Anterior cingulate cortex (tissue), 58 donors: ENCODE measurements around the gene SLC22A12.

ENCODE experiments used
- DNase-seq, 58 donors: peaks; one replicate each; lab custom pipeline; 2025; lab: John Stamatoyannopoulos, UW

The SLC22A12 gene

DNA sequence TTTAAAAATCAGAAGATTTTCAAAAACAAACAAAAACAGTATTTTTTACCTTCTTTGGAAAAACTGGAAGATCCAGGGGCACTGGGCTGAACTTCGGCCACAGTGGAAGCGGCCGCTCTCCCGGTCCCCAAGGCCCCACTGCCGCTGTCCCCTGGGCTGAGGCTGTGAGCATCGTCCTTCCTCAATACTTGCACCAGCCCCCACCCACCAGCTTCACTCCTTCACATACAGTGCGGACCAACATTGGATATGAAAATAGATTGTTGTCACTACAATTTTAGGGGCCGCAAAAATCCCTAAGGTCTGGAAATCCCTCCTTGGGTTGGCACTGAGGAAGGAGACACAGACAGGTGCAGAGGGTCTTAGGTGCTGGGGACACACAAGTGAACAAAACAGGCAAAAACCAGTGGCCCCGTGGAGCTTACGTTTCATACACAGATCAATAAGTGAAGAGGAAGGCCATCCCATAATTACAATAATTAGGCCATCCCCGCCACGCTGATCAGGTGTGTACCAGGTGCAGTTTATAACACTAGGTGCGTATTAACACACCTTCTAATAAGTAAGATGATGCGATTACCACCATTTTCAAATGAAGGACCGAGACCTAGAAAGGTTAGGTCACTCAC is 28.2 kb upstream of the SLC22A12 start:
- no peak for DNase-seq

DNA sequence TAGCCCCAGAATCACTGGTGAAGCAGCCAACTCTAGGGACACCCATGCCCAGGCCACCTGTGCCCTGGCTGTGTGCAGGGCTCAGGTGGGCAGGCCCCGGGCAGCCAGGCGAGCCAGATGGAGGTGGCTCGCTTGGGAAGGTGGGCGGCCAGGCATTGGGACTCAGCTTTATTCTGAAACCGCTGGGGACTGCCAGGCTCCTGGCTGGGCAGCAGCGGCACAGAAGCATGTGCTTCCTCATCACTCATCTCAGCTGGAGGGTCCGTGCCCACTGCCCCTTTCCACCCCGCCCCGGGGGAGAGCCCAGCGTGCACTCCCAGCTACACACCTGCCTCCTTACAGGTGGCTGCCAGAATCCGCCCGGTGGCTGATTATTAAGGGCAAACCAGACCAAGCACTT is 27.1 kb upstream of the SLC22A12 start:
- no peak for DNase-seq

DNA sequence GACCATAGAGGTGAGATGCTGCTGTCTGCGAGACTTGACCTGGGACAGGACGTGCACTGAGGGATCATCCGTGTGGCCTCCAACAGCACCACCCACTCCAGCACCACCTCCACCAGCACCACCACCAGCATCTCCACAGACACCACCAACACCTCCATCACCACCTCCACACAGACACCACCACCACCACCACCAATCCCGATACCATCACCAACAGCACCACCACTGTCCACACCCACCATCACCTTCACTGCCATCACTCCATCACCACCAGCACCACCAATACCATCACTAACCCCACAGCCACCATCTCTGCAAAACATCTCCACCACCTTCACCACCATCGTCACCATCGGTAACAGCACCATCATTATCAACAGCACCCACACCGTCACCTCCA is 26.6 kb upstream of the SLC22A12 start:
- no peak for DNase-seq

DNA sequence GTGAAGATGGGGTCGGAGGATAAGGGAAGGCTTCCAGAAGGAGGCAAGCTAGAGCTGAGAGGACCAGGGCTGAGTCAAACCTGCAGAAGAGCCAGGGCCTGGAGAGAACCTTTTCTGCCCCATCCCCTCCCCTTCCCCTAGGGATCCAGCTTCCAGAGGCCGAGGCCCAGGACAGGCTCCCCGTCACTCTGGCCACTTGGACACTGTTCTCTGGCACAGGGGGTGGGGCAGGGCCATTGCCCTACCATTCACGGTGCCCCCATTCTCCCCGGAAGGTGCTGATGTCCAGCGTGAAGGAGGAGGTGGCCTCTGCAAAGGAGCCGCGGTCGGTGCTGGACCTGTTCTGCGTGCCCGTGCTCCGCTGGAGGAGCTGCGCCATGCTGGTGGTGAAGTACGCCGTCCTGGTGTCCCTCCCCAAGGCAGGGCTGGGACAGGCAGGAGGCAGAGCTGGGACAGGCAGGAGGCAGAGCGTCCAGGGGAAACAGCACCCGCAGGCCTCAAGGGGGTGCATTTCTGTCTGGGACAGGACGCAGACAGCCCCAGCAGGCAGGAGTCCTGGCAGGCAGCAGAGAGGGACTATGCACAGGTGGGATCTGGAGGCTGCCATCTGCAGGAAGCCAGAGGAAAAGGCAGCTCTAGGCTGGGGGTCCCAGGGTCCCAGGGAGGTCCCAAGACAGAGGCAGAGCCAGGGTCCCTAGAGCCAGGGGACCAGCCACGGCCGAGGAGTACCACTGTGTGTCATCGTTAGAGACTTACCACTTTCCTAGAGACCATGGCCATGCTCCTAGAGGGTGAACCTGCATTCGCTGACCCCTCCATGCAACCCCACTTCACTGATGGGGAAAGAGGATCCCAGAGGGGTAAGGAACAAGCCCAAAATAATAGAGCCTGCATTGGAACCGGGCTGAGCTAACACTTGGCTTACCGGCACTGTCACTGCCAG is 25.8 kb upstream of the SLC22A12 start:
- no peak for DNase-seq

DNA sequence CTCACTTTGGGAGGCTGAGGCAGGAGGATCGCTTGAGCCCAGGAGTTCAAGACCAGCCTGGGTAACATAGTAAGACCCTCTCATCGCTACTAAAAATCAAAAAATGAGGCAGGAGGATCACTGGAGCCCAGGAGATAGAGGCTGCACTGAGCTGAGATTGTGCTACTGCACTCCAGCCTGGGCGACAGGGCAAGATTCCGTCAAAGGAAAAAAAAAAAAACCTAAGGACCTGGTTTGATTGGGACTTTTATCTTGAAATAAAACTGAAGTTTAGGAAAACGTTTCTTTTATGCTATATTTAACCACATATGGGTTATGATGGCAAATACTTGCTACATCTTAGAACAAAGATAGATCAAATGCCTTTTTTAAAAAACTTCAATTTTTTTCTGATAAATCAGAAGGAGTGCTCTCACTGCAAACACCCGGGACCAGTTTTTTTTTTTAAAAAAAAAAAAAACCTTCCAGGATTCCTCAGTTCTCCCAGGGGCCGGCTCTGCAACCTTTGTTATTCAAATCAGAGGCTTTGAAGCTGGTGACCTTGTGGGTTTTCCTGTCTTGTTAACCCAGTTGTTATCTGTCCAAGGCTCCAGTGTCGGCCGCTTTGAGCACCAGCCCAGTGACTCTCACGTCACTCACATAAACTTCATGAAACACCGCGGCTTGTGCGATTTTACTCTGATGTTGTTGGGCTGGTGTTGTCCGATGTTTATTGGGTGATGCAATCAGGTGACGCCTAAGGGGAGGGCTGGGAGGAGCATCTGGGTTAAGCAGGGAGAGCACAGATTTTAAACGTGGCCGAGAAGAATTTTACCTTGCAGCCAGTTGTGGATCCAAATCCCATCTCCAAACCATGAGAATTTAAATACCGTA is 24.7 kb upstream of the SLC22A12 start:
- peak in 7 of 58 donors; percentile 14 to 38 (median 17) for DNase-seq

DNA sequence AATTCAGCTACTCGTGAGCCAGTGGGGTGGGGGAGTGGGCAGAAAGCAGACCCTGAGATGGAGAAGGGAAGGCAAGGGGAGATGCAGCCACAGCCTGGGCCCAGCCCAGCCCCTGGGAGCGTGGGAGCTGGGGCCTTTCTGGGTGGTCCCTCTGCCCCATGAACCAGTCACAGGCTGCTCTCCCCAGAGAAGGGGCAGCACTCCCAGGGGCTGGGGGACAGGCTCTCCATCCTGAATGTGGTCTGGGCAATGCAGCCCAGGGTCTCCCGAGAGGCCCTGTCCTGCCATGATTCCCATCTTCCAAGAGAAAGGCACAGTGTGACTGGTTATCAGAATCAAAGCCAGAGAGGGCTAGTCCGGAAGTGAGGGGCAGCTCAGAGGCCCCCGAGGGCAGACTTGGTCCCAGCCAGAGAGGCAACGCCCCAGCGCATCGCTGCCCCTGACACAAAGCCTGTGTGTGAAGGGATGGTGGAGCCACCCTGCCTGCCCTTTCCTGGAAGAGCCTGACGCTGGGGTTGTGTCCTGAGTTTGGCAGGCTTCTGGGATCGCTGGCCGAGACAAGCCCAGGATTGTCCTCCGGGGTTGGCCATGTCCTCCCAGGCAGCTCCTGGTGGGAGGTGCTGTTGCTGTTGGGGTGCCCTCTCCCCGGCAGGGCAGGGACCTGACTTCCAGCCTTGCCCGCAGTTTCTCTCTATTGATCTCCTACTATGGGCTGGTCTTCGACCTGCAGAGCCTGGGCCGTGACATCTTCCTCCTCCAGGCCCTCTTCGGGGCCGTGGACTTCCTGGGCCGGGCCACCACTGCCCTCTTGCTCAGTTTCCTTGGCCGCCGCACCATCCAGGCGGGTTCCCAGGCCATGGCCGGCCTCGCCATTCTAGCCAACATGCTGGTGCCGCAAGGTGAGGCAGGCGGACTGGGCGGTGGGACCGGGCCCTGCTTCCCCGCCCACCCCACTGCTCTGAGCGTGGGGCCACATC is 23.8 kb upstream of the SLC22A12 start:
- peak in 2 of 58 donors; percentile 18 to 34 for DNase-seq

DNA sequence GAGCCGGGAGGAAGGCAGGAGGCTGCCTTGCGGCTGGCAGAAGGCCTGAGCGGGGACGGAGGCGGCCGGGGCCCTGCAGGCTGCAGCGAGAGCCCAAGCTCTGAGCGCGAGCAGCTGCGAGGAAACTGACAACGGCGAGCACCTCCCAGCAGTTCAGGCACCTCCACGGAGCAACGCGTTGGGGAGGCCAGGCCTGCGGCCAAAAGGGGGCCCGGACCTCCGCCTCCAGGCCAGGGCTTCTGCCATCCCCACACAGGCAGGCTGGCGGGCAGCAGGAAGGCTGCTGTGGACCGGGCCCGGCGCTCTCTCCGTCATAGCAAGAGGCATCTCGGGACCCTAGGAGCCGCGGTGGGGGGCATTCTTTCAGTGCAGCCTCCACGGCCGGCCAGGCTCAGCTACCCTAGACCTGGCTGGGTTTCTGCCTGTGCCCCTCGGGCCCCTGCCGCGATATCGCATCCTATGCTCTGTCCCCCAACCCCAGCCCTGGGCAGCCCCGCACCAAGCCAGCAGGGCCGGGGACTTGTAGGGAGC is 22.9 kb upstream of the SLC22A12 start:
- no peak for DNase-seq

DNA sequence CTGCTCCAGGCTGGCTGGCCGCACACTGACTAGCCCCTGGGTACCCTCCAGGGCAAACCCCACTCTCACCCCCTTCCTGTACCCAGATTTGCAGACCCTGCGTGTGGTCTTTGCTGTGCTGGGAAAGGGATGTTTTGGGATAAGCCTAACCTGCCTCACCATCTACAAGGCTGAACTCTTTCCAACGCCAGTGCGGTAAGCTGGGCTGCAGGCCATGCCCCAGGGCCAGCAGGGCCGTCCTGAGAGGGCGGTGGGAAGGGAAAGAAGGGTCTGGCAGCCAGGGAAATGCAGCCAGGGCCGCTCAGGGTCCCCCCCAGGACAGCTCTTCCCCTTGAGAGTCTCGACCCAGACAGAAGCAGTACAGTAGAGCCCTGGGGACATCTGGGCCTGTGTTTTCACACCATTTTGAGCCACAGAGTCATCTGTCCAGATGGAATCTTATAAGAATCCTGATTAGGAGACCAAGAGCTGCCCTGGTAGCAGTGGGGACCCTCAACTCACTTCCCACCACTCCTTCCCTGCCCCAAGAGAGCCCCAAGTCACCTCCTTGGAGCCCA is 22.4 kb upstream of the SLC22A12 start:
- no peak for DNase-seq

DNA sequence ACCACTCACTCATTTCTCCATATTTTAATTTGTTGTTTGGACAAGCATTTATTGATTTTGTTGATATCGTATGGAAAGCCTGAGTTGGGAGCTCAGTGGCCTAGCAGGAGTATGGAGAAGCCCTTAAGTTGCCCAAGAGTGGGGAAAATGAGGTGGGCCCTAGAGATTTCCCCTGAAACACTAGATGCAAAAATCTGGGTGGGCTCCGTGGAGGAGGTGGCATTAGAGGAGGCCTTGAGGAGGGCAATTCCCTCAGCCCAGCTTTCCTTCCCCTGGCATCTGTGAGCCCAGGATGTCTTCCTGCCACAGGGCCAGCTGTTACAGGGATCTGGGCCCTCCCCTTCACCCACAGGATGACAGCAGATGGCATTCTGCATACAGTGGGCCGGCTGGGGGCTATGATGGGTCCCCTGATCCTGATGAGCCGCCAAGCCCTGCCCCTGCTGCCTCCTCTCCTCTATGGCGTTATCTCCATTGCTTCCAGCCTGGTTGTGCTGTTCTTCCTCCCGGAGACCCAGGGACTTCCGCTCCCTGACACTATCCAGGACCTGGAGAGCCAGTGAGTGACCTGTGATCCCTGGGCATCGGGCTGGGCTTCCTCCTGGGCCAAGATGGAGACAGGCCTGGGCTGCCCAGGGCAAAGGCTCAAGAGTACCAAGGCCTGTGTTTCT is 21.6 kb upstream of the SLC22A12 start:
- no peak for DNase-seq

DNA sequence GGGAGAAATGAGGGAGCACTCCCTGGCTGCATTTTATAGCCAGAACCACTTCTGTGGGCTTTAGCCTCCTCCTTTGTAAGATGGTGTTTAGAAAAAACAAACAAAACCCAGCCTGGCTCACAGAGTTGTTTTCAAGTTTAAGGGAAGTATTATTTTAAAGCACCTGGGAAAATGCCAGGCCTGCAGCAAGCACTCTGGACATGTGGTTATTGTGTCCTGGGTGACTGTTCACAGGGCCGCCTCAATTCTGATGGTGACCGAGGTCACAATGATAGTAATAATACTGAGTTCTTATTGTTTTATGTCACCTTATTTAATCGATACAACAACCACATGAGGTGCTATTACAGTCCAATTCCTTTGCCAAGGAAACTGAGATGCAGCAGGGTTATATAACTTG is 20.7 kb upstream of the SLC22A12 start:
- DNase-seq, result no peak

DNA sequence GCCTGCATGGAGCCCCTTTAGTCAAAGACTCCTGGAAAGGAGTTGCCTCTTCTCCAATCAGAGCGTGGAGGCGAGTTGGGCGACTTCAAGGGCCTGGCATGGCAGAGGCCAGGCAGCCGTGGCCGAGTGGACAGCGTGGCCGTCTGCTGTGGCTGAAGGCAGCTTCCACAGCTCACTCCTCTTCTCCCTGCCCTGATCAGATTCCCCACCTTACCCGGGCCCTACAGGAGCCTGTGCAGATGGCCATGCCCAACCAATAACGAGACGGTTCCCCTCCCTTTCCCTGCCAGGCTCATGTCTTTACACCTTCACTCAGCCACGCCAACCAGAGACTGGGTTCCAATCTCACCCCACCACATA is 20.0 kb upstream of the SLC22A12 start:
- no peak for DNase-seq

DNA sequence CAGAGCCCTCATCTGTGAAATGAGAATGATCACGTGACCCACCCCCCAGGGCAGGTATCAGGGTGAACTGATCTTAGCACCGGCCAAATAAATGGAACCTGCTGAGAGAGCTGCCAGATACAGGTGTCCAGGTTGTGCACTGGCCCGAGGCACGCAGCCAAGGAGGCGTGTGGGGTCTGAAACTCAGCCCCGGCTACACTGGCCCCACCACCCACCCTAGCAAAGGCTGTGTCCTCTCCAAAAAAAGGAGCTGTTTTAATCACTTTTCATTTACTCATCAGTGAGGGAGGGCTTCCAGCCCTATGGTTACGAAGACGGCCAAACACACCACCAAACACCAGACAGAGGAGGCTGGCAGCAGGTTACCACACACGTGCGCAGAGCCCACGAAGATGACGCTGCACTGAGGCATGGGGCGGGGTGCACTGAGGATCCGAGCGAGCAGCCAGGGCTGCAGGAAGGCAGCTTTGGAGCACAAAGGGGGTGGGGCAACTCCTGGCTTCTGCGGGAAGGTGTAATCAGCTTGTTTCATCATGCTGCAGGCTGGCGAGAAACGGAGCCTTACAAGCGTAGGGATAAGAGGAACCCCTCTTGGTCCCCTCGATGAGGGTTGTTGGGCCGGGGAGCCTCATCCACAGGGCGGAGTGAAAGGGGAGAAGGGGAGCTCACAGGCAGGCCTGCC is 19.5 kb upstream of the SLC22A12 start:
- DNase-seq, result no peak

DNA sequence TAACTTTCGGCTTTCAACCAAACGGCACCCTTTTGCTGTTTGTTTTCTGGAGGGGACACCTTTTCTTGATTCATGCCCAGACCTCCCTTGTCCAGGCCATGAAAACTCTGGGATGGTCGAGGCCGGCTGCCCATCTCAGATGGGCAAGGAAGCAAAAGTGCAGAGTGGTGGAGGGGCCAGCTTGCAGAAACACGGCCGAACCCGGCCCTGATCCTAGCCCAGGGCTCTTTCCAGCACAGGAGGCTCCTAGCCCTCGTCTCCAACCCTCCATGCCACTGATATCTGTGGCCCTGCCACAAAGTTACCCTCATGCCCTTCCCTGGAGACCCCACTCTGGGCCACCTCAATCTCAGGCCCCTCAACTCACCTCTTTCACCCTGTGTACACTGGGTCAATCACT is 18.9 kb upstream of the SLC22A12 start:
- no peak for DNase-seq

DNA sequence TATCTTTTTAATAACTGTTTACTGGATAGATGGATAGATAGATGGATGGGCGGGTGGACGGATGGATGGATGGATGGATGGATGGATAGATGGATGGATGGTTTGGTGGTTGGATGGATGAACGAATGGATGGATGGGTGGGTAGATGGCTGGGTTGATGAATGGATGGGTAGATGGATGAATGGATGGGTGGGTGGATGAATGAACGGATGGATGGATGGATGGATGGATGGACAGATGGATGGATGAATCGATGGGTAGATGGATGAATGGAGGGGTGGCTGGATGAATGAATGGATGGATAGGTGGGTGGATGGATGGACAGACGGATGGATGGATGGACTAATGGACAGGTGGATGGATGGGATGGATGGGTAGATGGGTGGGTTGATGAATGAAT is 13.8 kb upstream of the SLC22A12 start:
- no peak for DNase-seq

DNA sequence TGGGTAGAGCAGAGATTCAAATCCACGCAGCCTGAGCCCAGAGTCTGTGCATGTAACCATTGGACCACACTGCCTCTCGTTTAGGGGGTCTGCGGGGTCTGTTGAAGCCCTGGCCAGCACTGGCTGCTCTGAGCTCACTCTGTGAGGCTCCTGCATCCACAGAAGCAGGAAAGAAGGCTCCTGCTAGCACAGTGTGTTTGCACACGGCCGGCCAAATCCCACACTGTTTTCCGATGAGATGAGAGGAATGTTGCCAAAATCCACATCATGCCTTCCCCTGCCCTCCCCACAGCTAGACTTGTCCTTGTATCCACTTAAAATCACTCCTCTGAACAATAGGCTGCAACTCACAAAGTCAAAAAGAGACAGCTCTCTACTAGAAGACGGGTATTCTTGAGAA is 10.6 kb upstream of the SLC22A12 start:
- DNase-seq, result peak in 11 of 58 donors; percentile 7 to 58 (median 18)

DNA sequence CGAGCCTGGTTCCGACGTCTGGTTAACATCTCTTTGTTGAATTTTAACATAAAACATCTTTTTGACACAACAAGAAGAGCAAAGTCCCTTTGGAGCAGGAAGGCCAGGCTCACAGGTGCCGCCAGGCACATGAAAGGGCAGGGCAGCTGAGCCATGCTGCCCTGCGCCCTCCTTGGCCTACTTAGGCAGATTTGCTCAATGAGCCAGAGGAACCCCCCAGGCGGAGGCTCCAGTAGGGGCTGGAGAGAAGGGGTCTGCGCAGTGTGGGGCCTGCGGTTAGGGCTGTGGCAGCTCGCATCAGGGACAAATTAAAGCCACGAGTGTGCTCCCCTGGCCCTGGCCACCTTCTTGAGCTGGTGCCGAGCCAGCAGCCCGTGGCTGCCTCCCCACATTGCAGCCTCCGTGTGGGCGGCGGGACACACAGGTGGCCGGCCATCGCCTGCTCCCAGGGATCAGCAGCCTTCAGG is 9.9 kb upstream of the SLC22A12 start:
- no peak for DNase-seq

DNA sequence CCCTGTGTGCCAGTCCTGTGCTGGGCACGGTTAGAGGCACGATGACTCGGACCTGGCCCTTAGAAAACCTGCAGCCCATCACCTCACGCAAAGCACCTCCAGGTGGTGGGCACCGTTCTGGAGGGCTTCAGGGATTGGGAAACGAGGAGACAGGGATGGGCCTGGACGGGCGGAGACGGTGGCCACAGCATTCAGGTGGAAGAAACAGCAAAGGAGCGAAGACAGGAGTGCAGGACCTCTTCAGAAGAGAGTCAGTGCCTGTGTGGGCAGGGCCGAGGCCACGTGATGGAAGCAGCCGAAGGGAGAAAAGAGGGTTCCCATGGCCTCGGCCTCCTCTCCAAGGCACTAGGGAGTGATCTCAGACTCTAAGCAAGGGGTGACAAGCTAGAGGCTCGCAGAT is 8.1 kb upstream of the SLC22A12 start:
- no peak for DNase-seq
